ENCODE measurements around the gene FBN2.

DNA sequence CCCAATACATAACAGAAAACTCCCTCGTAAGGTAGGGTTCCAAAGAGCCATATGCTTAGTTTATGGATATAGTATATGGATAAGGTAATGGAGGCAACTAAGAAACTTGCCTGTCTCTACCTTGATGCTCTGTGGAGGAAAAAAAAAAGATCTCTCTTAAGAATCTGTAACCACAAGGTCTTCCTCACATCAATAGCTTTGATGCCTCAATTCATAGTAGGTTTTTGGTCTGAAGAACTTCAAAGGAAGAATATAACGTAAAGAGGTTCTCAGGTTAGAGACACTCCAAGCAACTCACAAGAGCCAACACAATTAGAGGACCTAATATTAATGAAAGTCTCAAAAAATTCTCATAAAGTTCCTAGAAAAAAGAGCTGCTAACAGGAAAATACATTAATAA is 140.2 kb downstream of the FBN2 start:
- TF ChIP-seq POLR2A (IDR thresholded peaks at IDR 0.05; ENCODE audit: low read depth, low read length) (no peak), POLR2AphosphoS5 (IDR thresholded peaks at IDR 0.05; ENCODE audit: low read depth, low read length) (no peak), TAF1 (IDR thresholded peaks at IDR 0.05; ENCODE audit: borderline replicate concordance, low read depth, low read length) (no peak)
